ENCODE data around the gene ITGAD. TPM values are rescaled to one million over a fixed set of nuclear protein-coding genes. Genes with fewer than 3 reads are reported as not detected.

ITGAD gene
- total and polyA plus RNA-seq, 2 of the 13 experiments (the other 11 are each of a cell fraction or from before 2014, with no cell fraction given) = not detected

DNA sequence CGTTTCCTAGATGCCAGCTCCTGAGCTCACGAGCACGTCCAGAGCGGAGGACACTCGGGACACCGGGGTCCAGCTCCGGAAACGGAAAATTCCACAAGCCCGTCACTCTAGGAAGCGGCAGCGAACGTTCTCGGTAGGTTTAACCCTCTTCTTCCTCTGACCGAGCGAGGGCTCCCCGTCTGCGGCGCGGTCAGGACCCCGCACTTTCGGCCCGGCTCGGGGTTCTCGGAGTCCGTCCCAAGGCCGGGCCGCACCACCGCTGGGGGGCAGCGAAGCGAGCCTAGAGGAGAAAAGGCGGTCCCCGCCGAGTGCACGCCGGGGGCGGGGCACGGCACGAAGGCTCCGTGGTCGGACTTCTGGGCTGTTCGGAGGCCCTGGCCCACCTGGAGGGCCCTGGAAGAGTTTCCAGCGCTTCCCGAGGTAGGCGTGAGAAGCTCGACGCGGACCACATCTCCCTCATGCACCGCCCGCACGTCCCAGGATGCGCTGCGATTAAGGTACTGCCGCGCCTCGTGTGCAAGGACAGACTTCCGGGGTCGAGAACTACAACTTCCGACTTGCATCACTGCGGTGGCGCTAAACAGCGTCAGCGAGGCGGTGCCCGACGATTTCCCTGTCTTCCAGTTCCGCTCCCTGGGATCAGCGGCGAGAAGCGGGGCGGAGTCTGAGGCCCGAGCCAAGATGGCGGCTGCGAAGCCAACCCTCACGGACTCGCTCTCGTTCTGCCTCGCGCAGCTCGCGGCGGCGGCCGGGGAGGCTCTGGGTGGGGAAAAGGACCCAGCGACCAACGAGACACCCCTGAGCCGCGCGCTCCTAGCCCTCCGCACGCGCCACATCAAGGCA is 65.9 kb downstream of the ITGAD start, which contains the start of gene ARMC5 (continued):
- TF ChIP-seq ARHGAP35 (CRISPR knock-in tag; IDR thresholded peaks at IDR 0.05; ENCODE audit: borderline replicate concordance) = peak; percentile 84
- peak; percentile 56; the same call in 1 of the 2 replicates for TF ChIP-seq CBFB (CRISPR knock-in tag; IDR thresholded peaks at IDR 0.05)
- TF ChIP-seq HNF4A (CRISPR knock-in tag; IDR thresholded peaks at IDR 0.05) = peak; percentile 40
- TF ChIP-seq RERE (CRISPR knock-in tag; IDR thresholded peaks at IDR 0.05; ENCODE audit: low read depth) = 0 out of 2 replicates have a peak, but pooled peaks have one; percentile 4
- peak; percentile 17; the same call in 1 of the 2 replicates for TF ChIP-seq PCBP1 (IDR thresholded peaks at IDR 0.05; ENCODE audit: borderline replicate concordance, low read depth, low read length)
- TF ChIP-seq, protein P1, sequence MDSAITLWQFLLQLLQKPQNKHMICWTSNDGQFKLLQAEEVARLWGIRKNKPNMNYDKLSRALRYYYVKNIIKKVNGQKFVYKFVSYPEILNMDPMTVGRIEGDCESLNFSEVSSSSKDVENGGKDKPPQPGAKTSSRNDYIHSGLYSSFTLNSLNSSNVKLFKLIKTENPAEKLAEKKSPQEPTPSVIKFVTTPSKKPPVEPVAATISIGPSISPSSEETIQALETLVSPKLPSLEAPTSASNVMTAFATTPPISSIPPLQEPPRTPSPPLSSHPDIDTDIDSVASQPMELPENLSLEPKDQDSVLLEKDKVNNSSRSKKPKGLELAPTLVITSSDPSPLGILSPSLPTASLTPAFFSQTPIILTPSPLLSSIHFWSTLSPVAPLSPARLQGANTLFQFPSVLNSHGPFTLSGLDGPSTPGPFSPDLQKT (CRISPR knock-in tag; IDR thresholded peaks at IDR 0.05; ENCODE audit: borderline replicate concordance) = 0 out of 2 replicates have a peak, but pooled peaks have one; percentile 77
- TF ChIP-seq, protein P2, sequence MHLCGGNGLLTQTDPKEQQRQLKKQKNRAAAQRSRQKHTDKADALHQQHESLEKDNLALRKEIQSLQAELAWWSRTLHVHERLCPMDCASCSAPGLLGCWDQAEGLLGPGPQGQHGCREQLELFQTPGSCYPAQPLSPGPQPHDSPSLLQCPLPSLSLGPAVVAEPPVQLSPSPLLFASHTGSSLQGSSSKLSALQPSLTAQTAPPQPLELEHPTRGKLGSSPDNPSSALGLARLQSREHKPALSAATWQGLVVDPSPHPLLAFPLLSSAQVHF (CRISPR knock-in tag; IDR thresholded peaks at IDR 0.05) = no peak
- 0 out of 2 replicates have a peak, but pooled peaks have one; percentile 95 for TF ChIP-seq ZFP36L1 (CRISPR knock-in tag; IDR thresholded peaks at IDR 0.05)
- TF ChIP-seq, protein P3, sequence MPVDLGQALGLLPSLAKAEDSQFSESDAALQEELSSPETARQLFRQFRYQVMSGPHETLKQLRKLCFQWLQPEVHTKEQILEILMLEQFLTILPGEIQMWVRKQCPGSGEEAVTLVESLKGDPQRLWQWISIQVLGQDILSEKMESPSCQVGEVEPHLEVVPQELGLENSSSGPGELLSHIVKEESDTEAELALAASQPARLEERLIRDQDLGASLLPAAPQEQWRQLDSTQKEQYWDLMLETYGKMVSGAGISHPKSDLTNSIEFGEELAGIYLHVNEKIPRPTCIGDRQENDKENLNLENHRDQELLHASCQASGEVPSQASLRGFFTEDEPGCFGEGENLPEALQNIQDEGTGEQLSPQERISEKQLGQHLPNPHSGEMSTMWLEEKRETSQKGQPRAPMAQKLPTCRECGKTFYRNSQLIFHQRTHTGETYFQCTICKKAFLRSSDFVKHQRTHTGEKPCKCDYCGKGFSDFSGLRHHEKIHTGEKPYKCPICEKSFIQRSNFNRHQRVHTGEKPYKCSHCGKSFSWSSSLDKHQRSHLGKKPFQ (CRISPR knock-in tag; IDR thresholded peaks at IDR 0.05; ENCODE audit: insufficient replicate concordance) = peak; percentile 62
- peak; percentile 80; the same call in 1 of the 2 replicates for TF ChIP-seq BRF2 (CRISPR knock-in tag; IDR thresholded peaks at IDR 0.05)
- TF ChIP-seq BORCS8-MEF2B (CRISPR knock-in tag; IDR thresholded peaks at IDR 0.05) = peak; percentile 72; the same call in 1 of the 2 replicates
- no peak; the same call in 1 of the 2 replicates for TF ChIP-seq RBAK (CRISPR knock-in tag; IDR thresholded peaks at IDR 0.05)
- TF ChIP-seq, protein P4, sequence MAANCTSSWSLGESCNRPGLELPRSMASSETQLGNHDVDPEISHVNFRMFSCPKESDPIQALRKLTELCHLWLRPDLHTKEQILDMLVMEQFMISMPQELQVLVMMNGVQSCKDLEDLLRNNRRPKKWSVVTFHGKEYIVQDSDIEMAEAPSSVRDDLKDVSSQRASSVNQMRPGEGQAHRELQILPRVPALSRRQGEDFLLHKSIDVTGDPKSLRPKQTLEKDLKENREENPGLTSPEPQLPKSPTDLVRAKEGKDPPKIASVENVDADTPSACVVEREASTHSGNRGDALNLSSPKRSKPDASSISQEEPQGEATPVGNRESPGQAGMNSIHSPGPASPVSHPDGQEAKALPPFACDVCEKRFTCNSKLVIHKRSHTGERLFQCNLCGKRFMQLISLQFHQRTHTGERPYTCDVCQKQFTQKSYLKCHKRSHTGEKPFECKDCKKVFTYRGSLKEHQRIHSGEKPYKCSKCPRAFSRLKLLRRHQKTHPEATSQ (CRISPR knock-in tag; IDR thresholded peaks at IDR 0.05; ENCODE audit: borderline replicate concordance) = peak; percentile 63; the same call in 1 of the 2 replicates

Data from HepG2 (cell line).